GM12891 (cell line): Measurements from ENCODE around the gene ANKMY1.

Experiments used
- POLR2A ChIP-seq: IDR thresholded peaks from 2 replicates; pipeline ENCODE4 v1.6.1; 2011; ENCODE audit warnings: low read depth, low read length, control low read depth
- POLR2AphosphoS5 ChIP-seq: IDR thresholded peaks from 2 replicates; pipeline ENCODE4 v1.6.1; 2011; ENCODE audit warnings: low read depth, low read length, control low read depth
- POU2F2 ChIP-seq: IDR thresholded peaks from 2 replicates; pipeline ENCODE4 v1.6.1; 2011; ENCODE audit warnings: low read depth, mild to moderate bottlenecking, control low read depth, low read length, moderate library complexity
- SPI1 ChIP-seq: IDR thresholded peaks from 2 replicates; pipeline ENCODE4 v1.6.1; 2011; ENCODE audit warnings: low read depth, low read length, control low read depth
- TAF1 ChIP-seq: IDR thresholded peaks from 2 replicates; pipeline ENCODE4 v1.6.1; 2011; ENCODE audit warnings: low read depth, low read length, control low read depth

DNA sequence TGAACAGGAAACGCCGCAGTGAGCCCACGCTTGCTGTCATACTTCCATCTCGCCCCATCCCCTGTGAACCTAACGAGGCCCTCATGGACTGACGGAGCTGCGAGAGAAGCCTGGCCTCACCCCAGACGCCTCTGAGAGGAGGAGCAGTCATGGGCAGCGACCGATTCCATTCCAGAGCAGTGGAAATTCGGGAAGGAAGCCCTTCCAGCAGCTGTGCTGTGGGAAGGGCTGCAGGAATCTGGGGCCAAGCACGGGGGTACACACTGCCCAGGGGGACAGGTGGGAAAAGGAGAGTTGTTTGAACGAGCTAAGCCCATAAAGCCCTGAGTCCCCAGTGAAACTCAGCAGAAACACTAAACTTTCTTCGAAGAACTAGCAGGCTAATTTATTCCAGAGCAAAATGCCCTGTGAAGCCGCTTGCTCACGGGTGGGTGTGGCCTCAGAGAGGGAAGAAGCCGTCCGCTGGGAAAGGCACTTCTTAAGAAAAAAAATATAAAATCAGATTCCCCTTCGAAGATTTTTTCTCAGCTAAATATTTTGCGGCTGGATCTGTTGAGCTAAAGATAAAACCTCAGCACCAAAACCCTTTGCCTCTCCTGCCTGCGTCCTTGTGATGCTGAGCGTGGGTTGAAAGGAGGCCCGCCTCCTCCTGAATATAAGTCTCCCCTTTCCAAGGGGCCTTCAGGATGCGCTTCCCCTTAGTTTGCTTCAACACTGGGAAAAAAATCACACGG is 38.2 kb downstream of the ANKMY1 start:
- no peak for TF ChIP-seq POLR2AphosphoS5
- no peak for TF ChIP-seq POLR2A
- TF ChIP-seq TAF1 = no peak
- no peak for TF ChIP-seq SPI1
- no peak for TF ChIP-seq POU2F2
